GM21717 (cell line): ENCODE measurements around the gene FBXL7.

ENCODE experiments used
- ATAC-seq: cut with Tn5 transposase; IDR thresholded peaks from one replicate; pipeline ENCODE4 v1.9.1; 2021; ENCODE audit warnings: mild to moderate bottlenecking, moderate library complexity; ENCODE audit not compliant: unreplicated experiment

FBXL7 gene

DNA sequence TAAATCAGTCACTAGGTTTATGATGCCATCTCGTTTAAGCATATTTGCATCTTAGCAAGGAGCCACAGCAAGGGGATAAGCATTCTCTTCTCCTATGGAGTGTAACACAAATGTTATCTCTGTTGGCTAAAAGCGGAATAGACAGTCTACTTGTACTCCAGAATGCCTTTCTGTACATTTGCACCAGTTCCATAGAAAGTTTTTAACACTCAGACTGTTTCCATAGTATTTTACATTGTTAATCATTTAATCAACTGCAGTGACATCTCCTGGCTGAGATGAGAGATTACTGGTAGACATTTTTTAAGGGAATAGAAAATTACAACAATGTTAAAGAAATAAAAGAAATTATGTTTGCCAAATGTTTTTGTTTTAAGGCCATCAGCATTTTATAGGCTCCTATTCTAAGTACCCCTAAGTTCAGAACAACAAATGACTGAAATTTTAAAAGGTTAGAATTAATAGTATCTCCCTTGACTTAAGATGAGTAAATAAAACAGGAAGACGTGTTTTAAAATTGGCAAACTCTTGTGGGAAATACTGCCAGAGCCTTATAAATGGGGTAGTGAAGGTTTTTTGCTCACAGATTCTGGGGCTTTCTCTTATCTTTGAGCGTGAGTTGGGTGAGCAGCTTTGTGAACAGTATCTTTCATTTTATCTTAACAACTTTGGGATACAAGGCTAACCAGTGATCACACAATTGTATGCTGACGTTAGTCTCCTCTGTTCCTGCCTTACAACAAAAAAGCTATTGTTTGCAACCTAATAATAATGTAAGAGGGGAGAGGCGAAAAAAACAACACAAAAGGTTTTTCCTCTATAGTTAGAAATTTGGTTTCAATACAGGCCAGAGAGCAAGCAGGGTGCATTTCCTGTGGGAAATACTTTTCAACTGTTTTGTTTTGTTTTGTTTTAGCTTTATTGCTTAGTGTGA is 294.3 kb downstream of the FBXL7 start:
- ATAC-seq: no peak

- no peak for ATAC-seq
Observed at GRCh38 chr5:15796096-15796495, 296.1 kb downstream of the FBXL7 start.

- ATAC-seq: no peak
Observed at GRCh38 chr5:15796557-15796956, 296.6 kb downstream of the FBXL7 start.

- ATAC-seq: no peak
Observed at GRCh38 chr5:15797116-15797515, 297.1 kb downstream of the FBXL7 start.

DNA sequence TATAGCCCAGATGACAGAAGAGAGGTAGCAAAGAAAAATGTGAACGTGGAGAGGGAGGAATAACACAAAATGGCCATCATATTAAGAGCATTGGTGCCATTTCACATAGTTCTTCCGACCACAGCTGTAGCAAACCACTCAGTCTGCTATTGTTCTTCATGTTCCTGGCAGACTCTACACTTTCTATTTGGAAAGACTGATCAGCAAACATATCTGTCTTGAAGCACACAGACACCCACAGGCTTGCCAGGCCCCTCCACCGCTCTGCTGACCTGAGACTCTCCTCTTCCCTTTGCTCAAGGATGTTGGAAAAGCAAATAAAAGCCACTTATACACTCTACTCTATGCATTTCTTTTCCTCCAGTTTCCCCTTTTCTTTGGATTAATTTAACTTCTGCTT is 298.0 kb downstream of the FBXL7 start:
- ATAC-seq: no peak

DNA sequence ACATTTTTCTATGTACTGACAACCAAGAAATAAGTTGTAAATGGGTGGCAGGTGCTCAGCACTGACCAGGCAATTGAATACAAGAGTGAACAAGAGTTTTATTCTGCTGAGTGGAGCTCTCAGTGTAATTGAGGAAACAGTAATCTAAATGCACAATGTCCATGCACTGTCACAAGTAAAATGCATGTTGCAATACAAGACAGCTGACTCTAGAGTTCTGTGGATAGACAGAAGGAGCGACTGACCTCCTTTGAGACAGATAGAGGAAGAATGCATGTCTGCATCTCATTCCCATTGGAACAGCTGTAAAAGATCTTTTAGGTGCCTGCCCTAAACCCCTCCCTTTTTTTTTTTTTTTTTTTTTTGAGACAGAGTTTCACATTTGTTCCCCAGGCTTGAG is 299.0 kb downstream of the FBXL7 start:
- ATAC-seq: no peak

- ATAC-seq: no peak
Observed at GRCh38 chr5:15799612-15800011, 299.6 kb downstream of the FBXL7 start.

DNA sequence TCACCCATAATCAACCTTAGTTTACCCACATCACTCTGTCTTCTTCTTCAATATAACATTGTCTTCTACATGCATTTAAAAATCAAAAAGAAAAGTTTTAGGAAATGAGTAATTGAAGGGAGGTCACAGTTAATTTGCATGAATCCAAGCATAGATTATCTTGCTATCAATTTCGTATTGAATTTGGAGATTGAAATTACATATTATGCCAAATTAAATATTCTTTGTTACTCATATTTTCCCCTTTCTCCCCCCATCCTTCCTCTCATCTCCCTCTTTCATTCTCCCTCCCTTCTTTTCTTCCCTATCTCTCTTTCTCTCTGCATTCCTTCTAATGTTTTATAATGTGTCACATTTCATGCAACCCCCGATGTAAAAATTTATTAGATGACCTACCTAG is 303.3 kb downstream of the FBXL7 start:
- ATAC-seq: no peak

GRCh38 chr5:15806613-15807012 is 306.6 kb downstream of the FBXL7 start:
- ATAC-seq: no peak

DNA sequence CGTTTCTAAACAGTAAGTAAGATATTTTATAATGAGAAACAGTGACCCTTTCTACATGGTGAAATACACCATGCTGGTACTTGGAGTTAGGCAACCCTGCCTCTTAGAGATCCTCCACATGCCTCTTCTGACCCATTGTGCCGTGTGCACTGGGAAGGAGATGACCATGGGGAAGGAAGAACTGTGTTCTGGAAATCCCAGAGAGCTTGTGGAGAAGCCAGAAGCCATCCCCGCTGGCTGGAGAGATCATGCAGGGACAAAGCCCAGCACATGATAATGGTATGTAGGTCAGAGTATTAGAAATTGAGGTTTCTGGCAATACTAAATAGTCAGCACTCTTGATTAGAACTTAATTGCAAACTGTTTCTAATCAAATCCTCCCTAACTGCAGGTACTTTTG is 307.3 kb downstream of the FBXL7 start:
- no peak for ATAC-seq

- ATAC-seq: no peak
Observed at GRCh38 chr5:15807871-15808270, 307.9 kb downstream of the FBXL7 start.

DNA sequence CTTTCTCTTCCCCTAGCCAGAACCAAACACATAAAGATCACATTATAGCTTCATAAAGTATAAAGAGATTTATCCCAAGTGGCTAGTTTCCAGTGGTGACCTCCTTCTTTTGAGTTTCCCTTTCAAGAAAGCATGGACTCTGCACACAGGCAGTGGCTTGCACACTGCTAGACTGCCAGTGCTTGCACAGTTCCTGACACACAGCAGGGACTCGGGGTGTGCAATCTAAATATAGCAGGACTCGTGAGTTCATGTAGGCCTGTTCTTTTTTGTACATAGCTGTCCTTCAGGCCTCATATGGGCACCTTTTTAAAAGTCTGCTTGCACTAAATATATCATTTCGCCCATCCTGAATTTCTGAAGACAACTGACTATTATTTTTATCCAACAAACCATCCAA is 308.6 kb downstream of the FBXL7 start:
- no peak for ATAC-seq

DNA sequence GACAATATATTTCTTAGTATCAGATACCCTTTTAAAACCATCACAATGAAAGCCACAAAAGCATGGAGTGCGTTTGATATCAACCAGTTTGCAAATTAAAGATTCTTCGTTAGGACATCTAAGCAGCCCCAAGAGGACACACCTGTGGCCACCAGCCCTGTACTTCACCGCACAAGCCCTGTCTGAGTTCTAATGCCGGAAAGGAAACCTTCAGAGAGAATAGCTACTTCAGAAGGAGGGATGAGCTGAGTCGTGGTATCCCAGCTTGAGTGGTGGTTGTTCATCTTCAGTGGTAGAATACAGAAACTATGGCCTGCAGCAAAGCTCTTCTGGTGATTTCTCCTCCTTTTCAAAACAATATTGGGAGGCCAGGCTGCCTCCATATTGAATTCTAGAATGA is 319.6 kb downstream of the FBXL7 start:
- ATAC-seq: no peak

DNA sequence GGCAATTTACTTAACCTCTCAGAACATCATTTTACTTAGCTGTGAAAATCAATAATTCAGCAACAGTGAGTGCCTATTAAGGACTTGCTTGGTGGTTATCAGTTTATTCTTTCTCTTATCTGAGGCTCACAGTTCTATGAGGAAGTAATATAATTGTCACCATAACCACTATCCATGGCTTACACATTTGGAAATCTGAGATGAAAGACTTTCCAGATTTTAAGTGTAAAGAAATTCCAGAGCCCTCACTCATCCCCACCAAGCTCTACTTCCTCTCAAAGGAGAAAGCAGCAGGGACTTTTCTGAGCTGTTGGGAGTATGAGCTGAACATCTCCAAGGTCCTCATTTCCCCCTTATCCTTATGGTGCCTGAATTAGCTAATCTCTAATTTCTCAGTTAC is 321.5 kb downstream of the FBXL7 start:
- no peak for ATAC-seq

DNA sequence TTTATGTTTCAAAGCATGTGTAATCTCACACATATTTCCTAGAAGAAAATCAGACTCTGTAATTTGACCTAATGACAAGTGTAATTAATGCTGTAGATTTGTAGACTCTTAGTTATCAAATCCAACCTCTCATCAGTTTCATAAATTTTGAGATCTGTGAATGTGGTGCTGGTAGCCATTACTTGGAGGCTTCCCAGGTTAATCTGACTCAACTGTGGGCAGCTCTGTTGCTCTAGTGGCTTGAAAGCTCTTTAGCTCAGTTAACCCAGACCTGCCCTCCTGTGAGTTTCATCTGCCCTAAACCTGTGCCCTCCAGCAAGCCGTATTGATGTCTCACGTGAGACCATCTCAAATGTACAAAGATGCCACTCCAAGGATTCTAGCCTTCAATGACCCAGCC is 323.4 kb downstream of the FBXL7 start:
- no peak for ATAC-seq

DNA sequence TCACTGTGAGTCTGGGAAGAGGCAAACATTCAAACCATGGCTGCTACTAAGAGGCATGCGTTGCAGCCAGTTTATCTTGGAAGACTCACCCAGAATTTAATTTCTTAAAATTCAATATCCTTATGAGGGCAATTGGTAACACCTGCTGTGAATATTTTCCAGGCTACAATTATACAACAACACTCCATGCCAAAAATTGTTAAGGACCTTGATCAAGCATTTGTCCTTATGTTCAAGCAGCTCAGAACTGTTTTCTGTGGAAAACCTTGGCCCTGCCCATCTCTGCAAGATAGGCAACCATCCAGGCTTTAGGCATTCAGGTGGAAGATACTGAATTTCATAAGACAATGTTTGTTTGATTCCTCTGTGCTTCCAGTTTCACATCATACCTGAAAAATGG is 327.8 kb downstream of the FBXL7 start:
- no peak for ATAC-seq

DNA sequence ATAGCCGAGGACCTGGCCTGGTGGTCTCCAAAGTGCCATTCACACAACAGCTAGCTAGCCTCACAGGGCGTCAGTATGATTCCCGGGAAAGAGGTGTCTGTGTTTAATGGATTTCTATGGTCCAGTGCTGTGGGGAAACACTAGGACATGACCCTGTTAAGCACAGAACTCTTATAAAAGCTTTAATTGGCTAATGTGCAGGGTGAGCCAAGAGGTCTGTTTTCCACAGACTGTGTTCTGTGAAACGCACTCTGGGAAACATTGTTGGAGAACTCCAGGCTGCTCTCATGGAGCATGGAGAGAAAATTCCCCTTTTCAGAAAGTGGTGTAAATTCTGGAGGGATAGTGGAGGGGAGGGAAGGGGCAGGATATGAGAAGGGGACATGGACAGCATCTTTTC is 331.4 kb downstream of the FBXL7 start:
- no peak for ATAC-seq

GRCh38 chr5:15833365-15833764 is 333.4 kb downstream of the FBXL7 start:
- no peak for ATAC-seq

- ATAC-seq: no peak
Observed at GRCh38 chr5:15834596-15835245, 334.7 kb downstream of the FBXL7 start.

GRCh38 chr5:15835514-15835913 is 335.5 kb downstream of the FBXL7 start:
- no peak for ATAC-seq

DNA sequence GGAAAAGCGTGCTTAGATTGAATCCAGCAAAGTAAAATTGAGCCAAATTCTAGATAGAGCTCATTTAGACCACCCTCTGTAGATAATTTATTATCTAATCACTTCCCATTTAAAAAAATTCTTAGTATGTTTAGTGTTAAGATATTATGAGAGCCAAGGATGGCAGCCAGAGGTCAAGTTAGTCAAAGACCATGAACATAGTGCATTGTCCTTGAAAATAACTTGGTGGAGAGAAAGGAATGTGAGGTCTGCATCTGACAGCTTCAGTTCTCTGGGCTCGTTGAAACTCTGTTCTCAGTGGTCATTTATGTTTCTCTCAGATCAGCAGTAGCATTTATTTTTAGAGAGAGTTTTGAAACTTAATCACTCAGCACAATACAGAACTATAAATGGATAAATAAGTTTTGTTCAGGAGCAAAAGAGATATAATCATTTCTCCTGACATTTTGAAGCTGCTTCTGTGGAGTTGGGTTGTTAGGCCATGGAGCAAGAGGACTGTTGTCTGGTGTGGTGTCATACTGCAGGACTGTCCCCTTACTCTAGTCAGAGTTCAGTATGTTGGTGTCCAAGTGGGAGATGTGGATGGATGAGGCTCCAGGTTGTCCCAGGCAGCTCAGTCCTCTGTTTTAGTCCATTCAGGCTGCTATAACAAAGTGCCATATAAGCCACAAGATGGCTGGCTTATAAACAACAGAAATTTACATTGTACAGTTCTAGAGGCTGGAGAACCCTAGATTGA is 337.7 kb downstream of the FBXL7 start:
- no peak for ATAC-seq

- no peak for ATAC-seq
Observed at GRCh38 chr5:15844253-15844652, 344.3 kb downstream of the FBXL7 start.
